NCI-H446 (cell line): ENCODE results near the gene ZIC1.

Experiments used
- DNase-seq, 2 experiments: peaks; one replicate each; lab custom pipeline; 2025; lab: John Stamatoyannopoulos, UW

Gene ZIC1

GRCh38 chr3:147409143-147410115 lies at the start of gene ZIC1:
Gene ZIC1, plus strand, starts transcription at chr3:147409365. Its CDS starts 748 bp downstream, at chr3:147410113.
- no peak for DNase-seq

GRCh38 chr3:147360051-147360439 lies 49.1 kb upstream of the ZIC1 start:
- DNase-seq, result no peak

- DNase-seq, result peak in 1 of 2 experiments; percentile 41
Observed at GRCh38 chr3:147360646-147361453, 48.3 kb upstream of the ZIC1 start.

GRCh38 chr3:147361454-147362420 lies 47.4 kb upstream of the ZIC1 start:
- DNase-seq, result peak in 1 of 2 experiments; percentile 60

GRCh38 chr3:147364771-147365170 lies 44.4 kb upstream of the ZIC1 start:
- no peak for DNase-seq

- DNase-seq, result no peak
Observed at GRCh38 chr3:147365196-147366115, 43.7 kb upstream of the ZIC1 start.

GRCh38 chr3:147367676-147368075 lies 41.5 kb upstream of the ZIC1 start:
- DNase-seq, result no peak

GRCh38 chr3:147368151-147368550 lies 41.0 kb upstream of the ZIC1 start:
- no peak for DNase-seq

- no peak for DNase-seq
Observed at GRCh38 chr3:147368561-147369221, 40.5 kb upstream of the ZIC1 start.

- no peak for DNase-seq
Observed at GRCh38 chr3:147369231-147369630, 39.9 kb upstream of the ZIC1 start.

GRCh38 chr3:147369661-147370123 lies 39.5 kb upstream of the ZIC1 start:
- no peak for DNase-seq

- DNase-seq, result no peak
Observed at GRCh38 chr3:147370349-147370748, 38.8 kb upstream of the ZIC1 start.

GRCh38 chr3:147371140-147371539 lies 38.0 kb upstream of the ZIC1 start:
- no peak for DNase-seq

- DNase-seq, result no peak
Observed at GRCh38 chr3:147371771-147372340, 37.3 kb upstream of the ZIC1 start.

GRCh38 chr3:147372525-147373027 lies 36.6 kb upstream of the ZIC1 start:
- DNase-seq, result no peak

- DNase-seq, result no peak
Observed at GRCh38 chr3:147373301-147373700, 35.9 kb upstream of the ZIC1 start.

GRCh38 chr3:147377412-147378367 lies 31.5 kb upstream of the ZIC1 start:
- DNase-seq, result no peak

- no peak for DNase-seq
Observed at GRCh38 chr3:147379651-147380050, 29.5 kb upstream of the ZIC1 start.
